BLaER1 treated with 17β-estradiol and CSF1 and Interleukin-3, amounts not matched to agents 10 nM and 100 nM (cell line): ENCODE data around the gene MAP1LC3A.
"Not testable (repeated sequence)": the region's sequence is repeated elsewhere in the genome, so short reads cannot be mapped to it uniquely, and the experiment has no call there.

Experiments
- H3K27ac ChIP-seq, 11 experiments: shearing (Covaris generic); formaldehyde crosslinking; 2 replicates each; pipeline ENCODE4 v1.8.1; 2022
- H3K27me3 ChIP-seq, 11 experiments: shearing (Covaris generic); formaldehyde crosslinking; 2 replicates each; pipeline ENCODE4 v1.8.1; 2022
- H3K36me3 ChIP-seq, 11 experiments: shearing (Covaris generic); formaldehyde crosslinking; 2 replicates each; pipeline ENCODE4 v1.8.1; 2022
- H3K4me1 ChIP-seq, 10 experiments: shearing (Covaris generic); formaldehyde crosslinking; 2 replicates each; pipeline ENCODE4 v1.8.1; 2022
- H3K4me2 ChIP-seq, 11 experiments: shearing (Covaris generic); formaldehyde crosslinking; 2 replicates each; pipeline ENCODE4 v1.8.1; 2022
- H3K4me3 ChIP-seq, 10 experiments: shearing (Covaris generic); formaldehyde crosslinking; 2 replicates each; pipeline ENCODE4 v1.8.1; 2022
- H3K9ac ChIP-seq, 11 experiments: shearing (Covaris generic); formaldehyde crosslinking; 2 replicates each; pipeline ENCODE4 v1.8.1; 2022
- H3K9me3 ChIP-seq, 11 experiments: shearing (Covaris generic); formaldehyde crosslinking; replicated peaks in 1 of 11; 2 replicates each; pipeline ENCODE4 v1.8.1; 2022
- H4K20me1 ChIP-seq, 11 experiments: shearing (Covaris generic); formaldehyde crosslinking; 2 replicates each; pipeline ENCODE4 v1.8.1; 2022
- Cebpa-rat ChIP-seq, 11 experiments: shearing (Covaris generic); IDR thresholded peaks; 2 replicates each; pipeline ENCODE4 v1.8.1; 2022

MAP1LC3A gene

GRCh38 chr20:34515484-34516246, 42.9 kb upstream of the MAP1LC3A start:
- peak in 3 of 11 experiments; percentile 17 to 49 (median 19); a peak in 3 of 22 replicates for TF ChIP-seq Cebpa-rat (IDR thresholded peaks at IDR 0.05)
- peaks cover 10 to 42% (median 32%) of the 10 kb centered on the region in 11 experiments; a peak in 18 of 22 replicates for H4K20me1 ChIP-seq
- peaks cover 24 to 50% (median 34%) of the 10 kb centered on the region in 10 experiments for H3K4me1 ChIP-seq
- peak overlapping the region; percentile 86 to 95 (median 90) for H3K9ac ChIP-seq
- peaks cover 17 to 53% (median 33%) of the 10 kb centered on the region in 11 experiments; a peak in 21 of 22 replicates for H3K36me3 ChIP-seq
- peak overlapping the region; percentile 80 to 90 (median 87) for H3K27ac ChIP-seq
- H3K4me3 ChIP-seq = peak overlapping the region; percentile 65 to 91 (median 84)
- no peaks in the 10 kb centered on the region for H3K27me3 ChIP-seq
- peak overlapping the region; percentile 76 to 96 (median 90) for H3K4me2 ChIP-seq
- no peaks in the 10 kb centered on the region for H3K9me3 ChIP-seq

GRCh38 chr20:34516247-34517113, 42.0 kb upstream of the MAP1LC3A start, which contains the start of gene DYNLRB1:
Gene DYNLRB1 (plus strand): TSS chr20:34516422. CDS start chr20:34516459, 37 bp downstream.
- H3K4me1 ChIP-seq = peaks cover 24 to 51% (median 34%) of the 10 kb centered on the region in 10 experiments
- TF ChIP-seq Cebpa-rat (IDR thresholded peaks at IDR 0.05) = no peak

GRCh38 chr20:34517114-34517505, 41.4 kb upstream of the MAP1LC3A start:
- H3K9ac ChIP-seq = peak overlapping the region; percentile 86 to 95 (median 90)
- H3K4me2 ChIP-seq = peak overlapping the region; percentile 75 to 96 (median 90)
- H3K27ac ChIP-seq = peak overlapping the region; percentile 80 to 90 (median 87)
- no peak for TF ChIP-seq Cebpa-rat (IDR thresholded peaks at IDR 0.05)
- H4K20me1 ChIP-seq = peaks cover 24 to 56% (median 46%) of the 10 kb centered on the region in 11 experiments; a peak in 21 of 22 replicates
- no peaks in the 10 kb centered on the region for H3K9me3 ChIP-seq
- no peaks in the 10 kb centered on the region for H3K27me3 ChIP-seq
- peaks cover 19 to 49% (median 31%) of the 10 kb centered on the region in 11 experiments; a peak in 21 of 22 replicates for H3K36me3 ChIP-seq
- H3K4me1 ChIP-seq = peaks cover 28 to 57% (median 35%) of the 10 kb centered on the region in 10 experiments
- H3K4me3 ChIP-seq = peak overlapping the region; percentile 65 to 91 (median 84)

More at GRCh38 chr20:34516247-34517113, 42.0 kb upstream of the MAP1LC3A start, which contains the start of gene DYNLRB1:
- H3K4me2 ChIP-seq = peak within 1 kb of the TSS; percentile 76 to 96 (median 90)
- H3K9me3 ChIP-seq = no peaks in the 10 kb centered on the region
- no peaks in the 10 kb centered on the region for H3K27me3 ChIP-seq
- H3K9ac ChIP-seq = peak within 1 kb of the TSS; percentile 86 to 95 (median 90)
- H3K4me3 ChIP-seq = peak within 1 kb of the TSS; percentile 65 to 91 (median 84)
- H3K27ac ChIP-seq = peak within 1 kb of the TSS; percentile 80 to 90 (median 87)
- peaks cover 18 to 51% (median 31%) of the 10 kb centered on the region in 11 experiments; a peak in 21 of 22 replicates for H3K36me3 ChIP-seq
- peaks cover 18 to 50% (median 40%) of the 10 kb centered on the region in 11 experiments; a peak in 20 of 22 replicates for H4K20me1 ChIP-seq

GRCh38 chr20:34518863-34519262, 39.7 kb upstream of the MAP1LC3A start:
- not testable (repeated sequence) for H3K9ac ChIP-seq, H3K9me3 ChIP-seq, H3K4me3 ChIP-seq, H3K27me3 ChIP-seq, H3K27ac ChIP-seq
- peaks cover 41 to 66% (median 63%) of the 10 kb centered on the region in 11 experiments for H4K20me1 ChIP-seq
- H3K4me1 ChIP-seq = peaks cover 35 to 67% (median 45%) of the 10 kb centered on the region in 10 experiments
- H3K4me2 ChIP-seq = peak overlapping the region in 5 of 11 experiments; percentile 21 to 90 (median 81); a peak in 5 of 22 replicates
- peaks cover 14 to 54% (median 29%) of the 10 kb centered on the region in 11 experiments; a peak in 19 of 22 replicates for H3K36me3 ChIP-seq

- not testable (repeated sequence) for H3K9me3 ChIP-seq, H3K27ac ChIP-seq, H3K4me3 ChIP-seq, H3K4me2 ChIP-seq, H3K27me3 ChIP-seq, H3K9ac ChIP-seq
- Histone ChIP-seq H3K4me1 (peaks cover 29 to 63% (median 40%) of the 10 kb centered on the region in 10 experiments), H4K20me1 (peaks cover 50 to 76% (median 73%) of the 10 kb centered on the region in 11 experiments), H3K36me3 (peaks cover 19 to 62% (median 38%) of the 10 kb centered on the region in 11 experiments; a peak in 21 of 22 replicates)
Measured at GRCh38 chr20:34519841-34520240, 38.7 kb upstream of the MAP1LC3A start.

GRCh38 chr20:34522969-34523871, 35.3 kb upstream of the MAP1LC3A start:
- Histone ChIP-seq H4K20me1 (peaks cover 64 to 97% (median 83%) of the 10 kb centered on the region in 11 experiments), H3K27ac (peak overlapping the region in 2 of 11 experiments; percentile 2 to 6; a peak in 1 of 22 replicates)

GRCh38 chr20:34524426-34524825, 34.1 kb upstream of the MAP1LC3A start:
- H3K4me2 ChIP-seq = no peak overlapping the region
- H3K27ac ChIP-seq = no peak overlapping the region
- no peaks in the 10 kb centered on the region for H3K27me3 ChIP-seq
- H3K4me3 ChIP-seq = no peak overlapping the region
- peaks cover 62 to 97% (median 75%) of the 10 kb centered on the region in 11 experiments for H4K20me1 ChIP-seq
- no peaks in the 10 kb centered on the region for H3K9me3 ChIP-seq
- no peak overlapping the region; a peak in 1 of 22 replicates for H3K9ac ChIP-seq
- peaks cover 56 to 95% (median 73%) of the 10 kb centered on the region in 11 experiments for H3K36me3 ChIP-seq
- H3K4me1 ChIP-seq = peaks cover 9 to 52% (median 12%) of the 10 kb centered on the region in 10 experiments; a peak in 19 of 20 replicates
- no peak for TF ChIP-seq Cebpa-rat (IDR thresholded peaks at IDR 0.05)

More at GRCh38 chr20:34522969-34523871, 35.3 kb upstream of the MAP1LC3A start:
- Histone ChIP-seq H3K4me1 (peaks cover 11 to 64% (median 20%) of the 10 kb centered on the region in 10 experiments; a peak in 19 of 20 replicates), H3K27me3 (no peaks in the 10 kb centered on the region), H3K9ac (peak overlapping the region in 4 of 11 experiments; percentile 12 to 48 (median 42); a peak in 1 of 22 replicates), H3K4me3 (no peak overlapping the region), H3K9me3 (no peaks in the 10 kb centered on the region), H3K4me2 (peak overlapping the region; percentile 4 to 51 (median 30); a peak in 18 of 22 replicates), H3K36me3 (peaks cover 47 to 94% (median 69%) of the 10 kb centered on the region in 11 experiments)
- no peak for TF ChIP-seq Cebpa-rat (IDR thresholded peaks at IDR 0.05)
